Thymus (tissue), 14 donors: ENCODE data around the gene LMO2. TPM values are rescaled to one million over a fixed set of nuclear protein-coding genes. Genes with fewer than 3 reads are reported as not detected.
A peak's percentile ranks its signal among the peaks of the same experiment; 100 is the strongest.

ENCODE experiments used
- DNase-seq, 9 donors: peaks; one replicate each; pipeline ENCODE4 v3.0.0-alpha.2; 2013; ENCODE audit warnings: low spot score in 9 of 9, low read depth in 6 of 9, missing footprints in 1 of 9
- H3K27ac ChIP-seq, 2 donors: one replicate each; pipeline ENCODE4 v1.5.1; 2013; ENCODE audit warnings: control low read depth in 1 of 2, low read depth in 1 of 2, low read length in 1 of 2, mild to moderate bottlenecking in 1 of 2, moderate library complexity in 1 of 2
- H3K27me3 ChIP-seq, 2 donors: one replicate each; pipeline ENCODE4 v1.5.1; 2013; ENCODE audit warnings: low read length in 1 of 2; ENCODE audit not compliant: control insufficient read depth in 2 of 2, insufficient read depth in 1 of 2
- H3K36me3 ChIP-seq, 2 donors: one replicate each; pipeline ENCODE4 v1.5.1; 2013; ENCODE audit warnings: low read length in 1 of 2, mild to moderate bottlenecking in 1 of 2, moderate library complexity in 1 of 2; ENCODE audit not compliant: control insufficient read depth in 2 of 2, insufficient read depth in 2 of 2
- H3K4me1 ChIP-seq, 2 donors: one replicate each; pipeline ENCODE4 v1.5.1; 2013; ENCODE audit warnings: low read length in 2 of 2; ENCODE audit not compliant: control insufficient read depth in 2 of 2, insufficient read depth in 2 of 2
- H3K4me3 ChIP-seq, 2 donors: one replicate each; pipeline ENCODE4 v1.5.1; 2013; ENCODE audit warnings: low read length in 2 of 2, control low read depth in 1 of 2, mild to moderate bottlenecking in 1 of 2
- H3K9me3 ChIP-seq, 2 donors: one replicate each; pipeline ENCODE4 v1.5.1; 2013; ENCODE audit warnings: low read length in 1 of 2, mild to moderate bottlenecking in 1 of 2; ENCODE audit not compliant: control insufficient read depth in 2 of 2, insufficient read depth in 1 of 2
- WGBS: extraction: QIAGEN DNeasy Blood & Tissue Kit; methylation state at CpG from one replicate; pipeline ENCODE4 v1.1.7; 2013; 5-methylcytosine and 5-hydroxymethylcytosine counted together
- long read RNA-seq, 10 donors: transcript quantifications; one replicate each; lab custom pipeline, GENCODE V29; 2026
- polyA plus RNA-seq: library from polyadenylated mRNA; stranded (reverse); fragments of 200-250 nt; gene quantifications from one replicate; pipeline ENCODE4 v1.2.3, GENCODE V29; 2013
- total RNA-seq: library from RNA; stranded (reverse); fragments of 120-200 nt; gene quantifications from one replicate; pipeline ENCODE4 v1.2.4, GENCODE V29; 2013
- donor health status: healthy.

Gene LMO2
- total RNA-seq (9.4 TPM), polyA plus RNA-seq (31.1 TPM)
- long read RNA-seq, donor 1, partial matches to known transcripts, result 0 of 2 reads
- long read RNA-seq, donor 1, other reads (novel, unspliced or antisense), result 0 of 2 reads
- long read RNA-seq, donor 2, result 0 reads
- long read RNA-seq, donor 3, partial matches to known transcripts, result 0 of 3 reads
- long read RNA-seq, donor 3, other reads (novel, unspliced or antisense), result 0 of 3 reads
- long read RNA-seq, donor 4, transcript LMO2-202 (3 exons, 1,687 nt), result major isoform, 6 of 6 reads
- long read RNA-seq, donor 4, partial matches to known transcripts, result 0 of 6 reads
- long read RNA-seq, donor 4, other reads (novel, unspliced or antisense), result 0 of 6 reads
- long read RNA-seq, donor 5, transcript LMO2-202 (3 exons, 1,687 nt), result major isoform, 5 of 6 reads
- long read RNA-seq, donor 5, partial matches to known transcripts, result 0 of 6 reads
- long read RNA-seq, donor 5, other reads (novel, unspliced or antisense), result 0 of 6 reads
- long read RNA-seq, donor 6, partial matches to known transcripts, result 0 of 2 reads
- long read RNA-seq, donor 6, other reads (novel, unspliced or antisense), result 0 of 2 reads
- long read RNA-seq, donor 7, partial matches to known transcripts, result 0 of 3 reads
- long read RNA-seq, donor 7, other reads (novel, unspliced or antisense), result 0 of 3 reads
- long read RNA-seq, donor 8, partial matches to known transcripts, result 0 of 2 reads
- long read RNA-seq, donor 8, other reads (novel, unspliced or antisense), result 0 of 2 reads
- long read RNA-seq, donor 9, transcript LMO2-202 (3 exons, 1,687 nt), result major isoform, 5 of 6 reads
- long read RNA-seq, donor 9, partial matches to known transcripts, result 0 of 6 reads
- long read RNA-seq, donor 9, other reads (novel, unspliced or antisense), result 0 of 6 reads
- long read RNA-seq, donor 10, partial matches to known transcripts, result 0 of 4 reads
- long read RNA-seq, donor 10, other reads (novel, unspliced or antisense), result 0 of 4 reads

GRCh38 chr11:33891714-33892327, at the start of gene LMO2:
TSS of gene LMO2 (minus strand) at chr11:33892076. CDS start at chr11:33869716, 22,360 bp downstream.
- WGBS, result 18% methylated on average over 9 of the region's 9 CpGs
- Histone ChIP-seq H3K9me3 (no peaks in the 10 kb centered on the region), H3K4me3 (no peak within 1 kb of the TSS), H3K4me1 (peaks cover 28 to 50% of the 10 kb centered on the region in 2 donors), H3K36me3 (no peaks in the 10 kb centered on the region), H3K27me3 (peaks cover 8 to 65% of the 10 kb centered on the region in 2 donors), H3K27ac (no peak within 1 kb of the TSS)
- DNase-seq, result peak in 1 of 9 donors; percentile 44

GRCh38 chr11:33940538-33940815, 48.6 kb upstream of the LMO2 start:
- DNase-seq, result no peak
- H3K9me3 ChIP-seq, result no peaks in the 10 kb centered on the region
- H3K4me3 ChIP-seq, result no peak overlapping the region
- H3K36me3 ChIP-seq, result no peaks in the 10 kb centered on the region
- H3K4me1 ChIP-seq, result peaks cover 0 to 6% of the 10 kb centered on the region in 2 donors
- H3K27me3 ChIP-seq, result no peaks in the 10 kb centered on the region
- no peak overlapping the region for H3K27ac ChIP-seq
- WGBS, result 94% methylated on average over 2 of the region's 2 CpGs

- H3K9me3 ChIP-seq, result peaks cover 0 to 3% of the 10 kb centered on the region in 2 donors
- WGBS, result 76% methylated on average over 15 of the region's 15 CpGs
- peaks cover 7 to 19% of the 10 kb centered on the region in 2 donors for H3K4me1 ChIP-seq
- no peaks in the 10 kb centered on the region for H3K27me3 ChIP-seq
- H3K27ac ChIP-seq, result no peak overlapping the region
- H3K4me3 ChIP-seq, result no peak overlapping the region
- no peak for DNase-seq
- H3K36me3 ChIP-seq, result no peaks in the 10 kb centered on the region
Measured at GRCh38 chr11:33936725-33937604, 45.1 kb upstream of the LMO2 start.

GRCh38 chr11:33935461-33936456, 43.9 kb upstream of the LMO2 start:
- WGBS, result 86% methylated on average over 14 of the region's 14 CpGs

GRCh38 chr11:33935005-33935404, 43.1 kb upstream of the LMO2 start:
- Histone ChIP-seq H3K4me3 (no peak overlapping the region), H3K4me1 (peaks cover 11 to 24% of the 10 kb centered on the region in 2 donors), H3K9me3 (peaks cover 0 to 5% of the 10 kb centered on the region in 2 donors), H3K27me3 (no peaks in the 10 kb centered on the region), H3K36me3 (no peaks in the 10 kb centered on the region), H3K27ac (peak overlapping the region in 1 of 2 donors; percentile 41)
- 42% methylated on average over 4 of the region's 4 CpGs for WGBS
- peak in 4 of 9 donors; percentile 10 to 57 (median 23) for DNase-seq

More at GRCh38 chr11:33935461-33936456, 43.9 kb upstream of the LMO2 start:
- no peak overlapping the region for H3K4me3 ChIP-seq
- no peaks in the 10 kb centered on the region for H3K27me3 ChIP-seq
- no peak for DNase-seq
- H3K4me1 ChIP-seq, result peaks cover 7 to 19% of the 10 kb centered on the region in 2 donors
- no peaks in the 10 kb centered on the region for H3K36me3 ChIP-seq
- peaks cover 0 to 5% of the 10 kb centered on the region in 2 donors for H3K9me3 ChIP-seq
- H3K27ac ChIP-seq, result peak overlapping the region in 1 of 2 donors; percentile 41

- Histone ChIP-seq H3K4me3 (no peak overlapping the region), H3K27me3 (no peaks in the 10 kb centered on the region), H3K27ac (no peak overlapping the region), H3K9me3 (peaks cover 0 to 5% of the 10 kb centered on the region in 2 donors), H3K4me1 (peaks cover 11 to 24% of the 10 kb centered on the region in 2 donors), H3K36me3 (no peaks in the 10 kb centered on the region)
- 95% methylated on average over 3 of the region's 3 CpGs for WGBS
- DNase-seq, result no peak
Measured at GRCh38 chr11:33934450-33934849, 42.6 kb upstream of the LMO2 start.

- no peak for DNase-seq
- WGBS, result 97% methylated on average over 1 of the region's 1 CpG
- Histone ChIP-seq H3K4me3 (no peak overlapping the region), H3K9me3 (peaks cover 0 to 5% of the 10 kb centered on the region in 2 donors), H3K27ac (no peak overlapping the region), H3K27me3 (no peaks in the 10 kb centered on the region), H3K36me3 (no peaks in the 10 kb centered on the region), H3K4me1 (peaks cover 11 to 24% of the 10 kb centered on the region in 2 donors)
Measured at GRCh38 chr11:33933602-33934001, 41.7 kb upstream of the LMO2 start.
